HepG2 (cell line): Measurements from ENCODE around the gene ACACA. TPM values are rescaled to one million over a fixed set of nuclear protein-coding genes. Genes with fewer than 3 reads are reported as not detected.
A peak's percentile ranks its signal among the peaks of the same experiment; 100 is the strongest.

Experiments used
- CC2D1A ChIP-seq: sonication (generic); formaldehyde crosslinking; IDR thresholded peaks from 2 replicates; pipeline ENCODE4 v1.8.1; 2023; ENCODE audit warnings: mild to moderate bottlenecking, missing genetic modification reagents
- CERS6 ChIP-seq: sonication (generic); formaldehyde crosslinking; IDR thresholded peaks from 2 replicates; pipeline ENCODE4 v1.5.0; 2020; ENCODE audit warnings: missing genetic modification reagents
- DNMT1 ChIP-seq: sonication (generic); formaldehyde crosslinking; IDR thresholded peaks from 2 replicates; pipeline ENCODE4 v1.5.1; 2020; ENCODE audit warnings: mild to moderate bottlenecking, missing genetic modification reagents
- EHMT2 ChIP-seq: fragments of 200-600 bp; sonication (generic); IDR thresholded peaks from 2 replicates; pipeline ENCODE4 v1.7.0; 2017; ENCODE audit warnings: antibody characterized with exemption, low read depth, low read length, borderline replicate concordance
- FOXM1 ChIP-seq: sonication (generic); formaldehyde crosslinking; IDR thresholded peaks from 2 replicates; pipeline ENCODE4 v1.5.0; 2020; ENCODE audit warnings: missing genetic modification reagents
- HNRNPUL1 ChIP-seq: fragments of 200-400 bp; formaldehyde crosslinking; IDR thresholded peaks from 2 replicates; pipeline ENCODE4 v1.6.1; 2017; ENCODE audit warnings: low read depth, mild to moderate bottlenecking, low read length, moderate library complexity
- KMT2B ChIP-seq: IDR thresholded peaks from 2 replicates; pipeline ENCODE4 v1.6.1; 2016; ENCODE audit warnings: missing genetic modification reagents, missing compliant biosample characterization
- NFYB ChIP-seq: sonication (generic); formaldehyde crosslinking; IDR thresholded peaks from 2 replicates; pipeline ENCODE4 v1.4.0; 2020; ENCODE audit warnings: missing genetic modification reagents
- PREB ChIP-seq: sonication (generic); formaldehyde crosslinking; IDR thresholded peaks from 2 replicates; pipeline ENCODE4 v1.4.0; 2020; ENCODE audit warnings: missing genetic modification reagents
- RFX1 ChIP-seq: fragments of 450-650 bp; IDR thresholded peaks from 2 replicates; pipeline ENCODE4 v1.6.1; 2017
- TBP ChIP-seq: sonication (generic); formaldehyde crosslinking; IDR thresholded peaks from 2 replicates; pipeline ENCODE4 v1.5.0; 2020; ENCODE audit warnings: missing genetic modification reagents
- ZBTB39 ChIP-seq: sonication (generic); formaldehyde crosslinking; IDR thresholded peaks from 2 replicates; pipeline ENCODE4 v1.5.0; 2020; ENCODE audit warnings: missing genetic modification reagents
- ZBTB7A ChIP-seq: sonication (generic); formaldehyde crosslinking; IDR thresholded peaks from 2 replicates; pipeline ENCODE4 v1.8.0; 2022; ENCODE audit warnings: mild to moderate bottlenecking, missing genetic modification reagents
- ZNF317 ChIP-seq: sonication (generic); formaldehyde crosslinking; IDR thresholded peaks from 2 replicates; pipeline ENCODE4 v1.5.0; 2020; ENCODE audit warnings: mild to moderate bottlenecking, missing genetic modification reagents
- ZNF451 ChIP-seq: sonication (generic); formaldehyde crosslinking; IDR thresholded peaks from 2 replicates; pipeline ENCODE4 v1.5.0; 2020; ENCODE audit warnings: mild to moderate bottlenecking, missing genetic modification reagents
- ZNF558 ChIP-seq: sonication (generic); formaldehyde crosslinking; IDR thresholded peaks from 2 replicates; pipeline ENCODE4 v1.9.0; 2022; ENCODE audit warnings: mild to moderate bottlenecking, missing genetic modification reagents, borderline replicate concordance
- ZNF567 ChIP-seq: sonication (generic); formaldehyde crosslinking; IDR thresholded peaks from 2 replicates; pipeline ENCODE4 v1.8.1; 2023; ENCODE audit warnings: mild to moderate bottlenecking, missing genetic modification reagents, borderline replicate concordance
- ZNF670 ChIP-seq: sonication (generic); formaldehyde crosslinking; IDR thresholded peaks from 2 replicates; pipeline ENCODE4 v1.8.0; 2022; ENCODE audit warnings: mild to moderate bottlenecking, missing genetic modification reagents, borderline replicate concordance
- ZNF782 ChIP-seq: sonication (generic); formaldehyde crosslinking; IDR thresholded peaks from 2 replicates; pipeline ENCODE4 v1.4.0; 2020; ENCODE audit warnings: missing genetic modification reagents, mild to moderate bottlenecking, borderline replicate concordance
- polyA plus RNA-seq, 8 experiments: library from polyadenylated mRNA; depleted of rRNA in 3 of 8; stranded (reverse) in 7 of 8; unstranded in 1 of 8; fragments of >200 nt; fragmentation: Illumina TruSeq in 4 of 8; extraction: Trizol in 4 of 8; gene quantifications; 2 replicates each; pipeline versions ENCODE4 v1.2.1 to v1.2.3, GENCODE V29; 2011 to 2016; ENCODE audit warnings: low read depth in 4 of 8, missing spikeins in 1 of 8, mixed read lengths in 1 of 8; ENCODE audit not compliant: insufficient read depth in 1 of 8
- total RNA-seq, 5 experiments: library from RNA; depleted of rRNA; stranded (reverse); fragments of >200 nt; fragmentation: Illumina TruSeq; extraction: Trizol; gene quantifications; 2 replicates each; pipeline ENCODE4 v1.2.3, GENCODE V29; 2016; ENCODE audit warnings: low read depth in 1 of 5
- TF ChIP-seq, protein P1 (sequence below): sonication (generic); IDR thresholded peaks from 2 replicates; pipeline ENCODE4 v1.6.1; 2016; ENCODE audit warnings: low read depth, borderline replicate concordance
- TF ChIP-seq, protein P2 (sequence below): IDR thresholded peaks from 2 replicates; pipeline ENCODE4 v1.6.1; 2016; ENCODE audit warnings: control low read depth
- TF ChIP-seq, protein P3 (sequence below): sonication (generic); formaldehyde crosslinking; IDR thresholded peaks from 2 replicates; pipeline ENCODE4 v1.4.0; 2020; ENCODE audit warnings: missing genetic modification reagents, low read depth, mild to moderate bottlenecking, borderline replicate concordance

Gene ACACA
- total and polyA plus RNA-seq, 2 of the 13 experiments (the other 11 are each of a cell fraction or from before 2014, with no cell fraction given), result 39.2 to 47.2 TPM

- TF ChIP-seq ZNF782 (CRISPR knock-in tag) (0 out of 2 replicates have a peak, but pooled peaks have one; percentile 54), TBP (CRISPR knock-in tag) (no peak), ZNF558 (CRISPR knock-in tag) (no peak), ZNF317 (peak; percentile 73; the same call in 1 of the 2 replicates), NFYB (0 out of 2 replicates have a peak, but pooled peaks have one; percentile 19), PREB (CRISPR knock-in tag) (no peak), ZNF451 (peak; percentile 88), ZNF567 (CRISPR knock-in tag) (peak; percentile 92), HNRNPUL1 (no peak), KMT2B (CRISPR knock-in tag) (no peak), ZNF670 (CRISPR knock-in tag) (peak; percentile 81), ZBTB7A (CRISPR knock-in tag) (no peak), RFX1 (no peak), FOXM1 (no peak), CC2D1A (no peak), EHMT2 (no peak), ZBTB39 (CRISPR knock-in tag) (no peak), CERS6 (no peak), DNMT1 (CRISPR knock-in tag) (peak; percentile 3; the same call in 1 of the 2 replicates)
- TF ChIP-seq, protein P1, sequence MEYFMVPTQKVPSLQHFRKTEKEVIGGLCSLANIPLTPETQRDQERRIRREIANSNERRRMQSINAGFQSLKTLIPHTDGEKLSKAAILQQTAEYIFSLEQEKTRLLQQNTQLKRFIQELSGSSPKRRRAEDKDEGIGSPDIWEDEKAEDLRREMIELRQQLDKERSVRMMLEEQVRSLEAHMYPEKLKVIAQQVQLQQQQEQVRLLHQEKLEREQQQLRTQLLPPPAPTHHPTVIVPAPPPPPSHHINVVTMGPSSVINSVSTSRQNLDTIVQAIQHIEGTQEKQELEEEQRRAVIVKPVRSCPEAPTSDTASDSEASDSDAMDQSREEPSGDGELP, result peak; percentile 16; the same call in 1 of the 2 replicates
- TF ChIP-seq, protein P2, sequence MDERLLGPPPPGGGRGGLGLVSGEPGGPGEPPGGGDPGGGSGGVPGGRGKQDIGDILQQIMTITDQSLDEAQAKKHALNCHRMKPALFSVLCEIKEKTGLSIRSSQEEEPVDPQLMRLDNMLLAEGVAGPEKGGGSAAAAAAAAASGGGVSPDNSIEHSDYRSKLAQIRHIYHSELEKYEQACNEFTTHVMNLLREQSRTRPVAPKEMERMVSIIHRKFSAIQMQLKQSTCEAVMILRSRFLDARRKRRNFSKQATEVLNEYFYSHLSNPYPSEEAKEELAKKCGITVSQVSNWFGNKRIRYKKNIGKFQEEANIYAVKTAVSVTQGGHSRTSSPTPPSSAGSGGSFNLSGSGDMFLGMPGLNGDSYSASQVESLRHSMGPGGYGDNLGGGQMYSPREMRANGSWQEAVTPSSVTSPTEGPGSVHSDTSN (CRISPR knock-in tag), result no peak
- TF ChIP-seq, protein P3, sequence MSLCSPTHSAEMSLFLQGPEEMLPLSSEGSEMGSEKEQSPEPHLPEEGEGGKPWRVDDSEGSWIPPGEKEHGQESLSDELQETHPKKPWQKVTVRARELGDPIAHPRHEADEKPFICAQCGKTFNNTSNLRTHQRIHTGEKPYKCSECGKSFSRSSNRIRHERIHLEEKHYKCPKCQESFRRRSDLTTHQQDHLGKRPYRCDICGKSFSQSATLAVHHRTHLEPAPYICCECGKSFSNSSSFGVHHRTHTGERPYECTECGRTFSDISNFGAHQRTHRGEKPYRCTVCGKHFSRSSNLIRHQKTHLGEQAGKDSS, result no peak
These were observed at the start of gene ACACA, which contains the start of gene TADA2A (continued) for GRCh38 chr17:37406635-37407461.
